CD8-positive, alpha-beta memory T cell (primary cell): ENCODE results near the gene TBC1D7. TPM values are rescaled to one million over a fixed set of nuclear protein-coding genes. Genes with fewer than 3 reads are reported as not detected.

Experiments
- CTCF ChIA-PET: fragments of 350-600 bp; sonication (Branson Sonifier 250); formaldehyde crosslinking; loops from one replicate; lab custom pipeline; 2021; ENCODE audit warnings: antibody characterized with exemption; lab: Charles Lee
- POLR2A ChIA-PET: fragments of 350-600 bp; sonication (Branson Sonifier 250); formaldehyde crosslinking; loops from one replicate; lab custom pipeline; 2021; ENCODE audit warnings: antibody characterized with exemption; lab: Charles Lee
- DNase-seq, 5 donors: peaks; one replicate each; pipeline versions ENCODE4 v3.0.0 to v3.0.0-alpha.2; 2020 to 2022; ENCODE audit warnings: mixed read lengths in 1 of 5
- H3K27ac ChIP-seq: one replicate; pipeline ENCODE4 v1.7.0; 2013; ENCODE audit warnings: low read depth, mild to moderate bottlenecking, low read length, moderate library complexity
- H3K27me3 ChIP-seq: 2 replicates; pipeline ENCODE4 v1.7.0; 2013; ENCODE audit warnings: low read length, mild to moderate bottlenecking; ENCODE audit not compliant: insufficient read depth, poor library complexity, severe bottlenecking
- H3K36me3 ChIP-seq: 2 replicates; pipeline ENCODE4 v1.7.0; 2013; ENCODE audit warnings: mild to moderate bottlenecking, low read length, moderate library complexity; ENCODE audit not compliant: insufficient read depth
- H3K4me1 ChIP-seq: 2 replicates; pipeline ENCODE4 v1.7.0; 2013; ENCODE audit warnings: mild to moderate bottlenecking, low read length, moderate library complexity; ENCODE audit not compliant: insufficient read depth
- H3K4me3 ChIP-seq: 2 replicates; pipeline ENCODE4 v1.7.0; 2013; ENCODE audit warnings: mild to moderate bottlenecking, low read length
- H3K9me3 ChIP-seq: 2 replicates; pipeline ENCODE4 v1.7.0; 2013; ENCODE audit warnings: mild to moderate bottlenecking, low read length
- H3K27ac Mint-ChIP-seq, 8 donors: one replicate each; pipeline ENCODE4 v1.8.0; 2020 to 2021; ENCODE audit warnings: mixed read lengths in 8 of 8, mild to moderate bottlenecking in 6 of 8, inconsistent platforms in 3 of 8, moderate library complexity in 3 of 8
- H3K27me3 Mint-ChIP-seq, 2 donors: one replicate each; pipeline ENCODE4 v1.8.0; 2020 to 2021; ENCODE audit warnings: mixed read lengths in 2 of 2, mild to moderate bottlenecking in 1 of 2, moderate library complexity in 1 of 2
- H3K36me3 Mint-ChIP-seq, 3 donors: one replicate each; pipeline ENCODE4 v1.8.0; 2020 to 2021; ENCODE audit warnings: mixed read lengths in 3 of 3, inconsistent platforms in 1 of 3, mild to moderate bottlenecking in 1 of 3
- H3K4me1 Mint-ChIP-seq, 3 donors: one replicate each; pipeline ENCODE4 v1.8.0; 2020 to 2021; ENCODE audit warnings: mixed read lengths in 3 of 3, inconsistent platforms in 1 of 3, mild to moderate bottlenecking in 1 of 3
- H3K4me3 Mint-ChIP-seq, 7 donors: one replicate each; pipeline ENCODE4 v1.8.0; 2020 to 2021; ENCODE audit warnings: mixed read lengths in 7 of 7, mild to moderate bottlenecking in 6 of 7, moderate library complexity in 4 of 7, inconsistent platforms in 2 of 7
- H3K9me3 Mint-ChIP-seq, 5 donors: one replicate each; pipeline ENCODE4 v1.8.0; 2020 to 2022; ENCODE audit warnings: mixed read lengths in 5 of 5, mild to moderate bottlenecking in 3 of 5, moderate library complexity in 2 of 5, inconsistent platforms in 1 of 5
- polyA plus RNA-seq: library from polyadenylated mRNA; unstranded; fragments of 300-500 nt; fragmentation: Illumina TruSeq; gene quantifications from one replicate; pipeline ENCODE4 v1.2.3, GENCODE V29; 2021
- total RNA-seq, 2 experiments: library from RNA; stranded (reverse); gene quantifications; one replicate each; pipeline ENCODE4 v1.2.3, GENCODE V29; 2021

The TBC1D7 gene
- total and polyA plus RNA-seq, 3 experiments from 2014 or later = 14.9 to 23.2 (median 21.8) TPM

DNA sequence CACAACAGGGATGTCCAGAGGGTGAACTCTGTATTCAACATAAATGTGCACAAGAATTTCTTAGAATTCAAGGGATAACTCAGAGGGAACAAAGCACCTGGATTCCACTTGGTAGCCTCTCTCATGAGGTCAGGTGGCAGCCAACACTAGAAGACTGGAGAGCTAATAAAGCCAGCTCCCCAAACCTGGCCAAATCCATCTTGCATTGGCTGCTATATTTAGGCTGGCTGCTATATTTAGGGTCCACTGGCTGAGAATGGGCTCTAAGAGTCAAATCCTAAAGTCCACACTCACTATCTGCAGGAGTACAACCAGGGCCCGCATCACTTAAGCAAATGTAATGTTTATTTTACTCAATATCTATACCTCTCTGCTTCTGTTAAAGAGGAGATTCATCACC is 20.0 kb downstream of the TBC1D7 start:
- CTCF ChIA-PET = no interaction called here
- Mint-ChIP-seq H3K36me3 (peaks cover 9 to 86% (median 31%) of the 10 kb centered on the region in 3 donors), H3K9me3 (no peaks in the 10 kb centered on the region), H3K27ac (peak overlapping the region in 1 of 8 donors; percentile 47), H3K4me3 (no peak overlapping the region), H3K4me1 (peaks cover 4 to 14% (median 12%) of the 10 kb centered on the region in 3 donors), H3K27me3 (no peaks in the 10 kb centered on the region)
- peaks cover 38% of the 10 kb centered on the region for H3K36me3 ChIP-seq
- H3K27ac ChIP-seq = no peak overlapping the region
- no peaks in the 10 kb centered on the region for H3K9me3 ChIP-seq
- POLR2A ChIA-PET = no interaction called here
- H3K4me1 ChIP-seq = peaks cover 2% of the 10 kb centered on the region
- H3K27me3 ChIP-seq = no peaks in the 10 kb centered on the region
- no peak for DNase-seq
- no peak overlapping the region for H3K4me3 ChIP-seq

DNA sequence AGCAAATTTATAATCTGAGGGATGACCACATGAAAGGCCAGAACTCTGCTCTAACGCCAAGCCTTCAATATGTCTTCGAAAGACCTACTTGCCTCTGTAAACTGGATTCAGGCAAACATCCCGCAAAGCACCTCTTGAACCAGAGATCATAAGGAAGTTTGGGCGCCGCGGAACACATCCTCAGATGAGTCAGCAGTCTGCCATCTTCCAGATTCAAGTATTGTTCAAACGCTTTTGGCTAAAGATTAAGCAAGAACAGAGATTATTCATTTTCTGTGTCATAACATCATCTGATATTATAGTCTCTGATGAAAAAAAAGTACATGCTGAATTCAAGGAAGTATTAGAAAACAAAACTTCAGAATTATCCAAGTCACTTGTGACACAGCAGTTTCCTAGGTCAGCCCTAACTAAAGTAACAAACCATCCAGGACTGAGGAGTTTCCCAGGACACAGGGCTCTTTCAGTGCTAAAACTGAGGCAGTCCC is 20.8 kb downstream of the TBC1D7 start:
- no peak for DNase-seq
- no peaks in the 10 kb centered on the region for H3K27me3 Mint-ChIP-seq
- Histone ChIP-seq H3K9me3 (no peaks in the 10 kb centered on the region), H3K4me1 (peaks cover 6% of the 10 kb centered on the region), H3K27ac (no peak overlapping the region), H3K27me3 (no peaks in the 10 kb centered on the region), H3K4me3 (no peak overlapping the region), H3K36me3 (peaks cover 38% of the 10 kb centered on the region)
- peak overlapping the region in 2 of 8 donors; percentile 2 to 69 for H3K27ac Mint-ChIP-seq
- no peak overlapping the region for H3K4me3 Mint-ChIP-seq
- ChIA-PET POLR2A (interaction anchor here (0.6 kb wide), 1 partner anchor 263 kb away, joined by 7 read pairs; no protein-coding TSS in a partner anchor), CTCF (no interaction called here)
- H3K4me1 Mint-ChIP-seq = peaks cover 12 to 21% (median 19%) of the 10 kb centered on the region in 3 donors
- no peaks in the 10 kb centered on the region for H3K9me3 Mint-ChIP-seq
- H3K36me3 Mint-ChIP-seq = peaks cover 9 to 87% (median 27%) of the 10 kb centered on the region in 3 donors

DNA sequence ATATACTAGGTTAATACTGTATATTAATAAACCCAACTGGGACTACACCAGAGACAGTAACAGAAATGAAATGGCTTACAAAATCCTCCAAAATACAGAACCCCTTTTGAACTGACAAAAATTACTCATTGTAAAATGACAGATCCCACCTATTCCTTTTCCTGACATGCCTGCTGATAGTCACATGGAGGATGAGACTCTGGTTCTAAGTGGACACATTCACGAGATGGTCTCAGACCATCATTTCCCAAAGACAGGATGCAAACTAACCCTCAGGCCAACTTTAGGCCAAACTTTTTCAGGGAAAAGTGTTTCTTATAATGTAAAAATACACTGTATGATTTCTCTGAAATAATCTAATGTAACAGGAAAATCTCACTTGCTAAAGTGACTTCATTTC is 22.5 kb downstream of the TBC1D7 start:
- peaks cover 5 to 89% (median 25%) of the 10 kb centered on the region in 3 donors for H3K36me3 Mint-ChIP-seq
- POLR2A ChIA-PET = no interaction called here
- H3K27ac Mint-ChIP-seq = peak overlapping the region in 1 of 8 donors; percentile 2

DNA sequence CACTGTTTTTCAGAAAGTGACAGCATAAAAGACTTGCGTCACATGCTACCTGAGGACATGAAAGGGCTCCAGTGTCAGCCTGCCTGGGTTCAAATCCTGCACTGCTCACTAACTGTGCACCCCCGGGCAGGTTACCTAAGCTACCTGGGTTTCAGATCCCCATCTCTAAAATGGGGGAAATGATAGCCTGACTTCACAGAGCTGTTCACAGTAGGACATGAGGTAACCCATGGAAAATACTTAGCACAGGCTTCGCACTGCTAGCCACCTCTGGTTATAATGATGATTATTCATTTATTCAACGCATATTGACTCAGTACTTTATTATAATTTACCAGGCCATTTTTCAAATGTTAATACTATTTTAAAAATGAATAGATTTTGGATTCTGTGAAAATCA is 23.0 kb downstream of the TBC1D7 start:
- H3K27me3 ChIP-seq = no peaks in the 10 kb centered on the region
- H3K4me1 Mint-ChIP-seq = peaks cover 14 to 24% (median 23%) of the 10 kb centered on the region in 3 donors
- H3K36me3 Mint-ChIP-seq = peaks cover 9 to 91% (median 25%) of the 10 kb centered on the region in 3 donors
- H3K27ac Mint-ChIP-seq = no peak overlapping the region
- no peak overlapping the region for H3K4me3 ChIP-seq
- no peak overlapping the region for H3K27ac ChIP-seq
- DNase-seq = no peak
- no peak overlapping the region for H3K4me3 Mint-ChIP-seq
- CTCF ChIA-PET = no interaction called here
- peaks cover 6% of the 10 kb centered on the region for H3K4me1 ChIP-seq
- no peaks in the 10 kb centered on the region for H3K9me3 ChIP-seq
- peaks cover 38% of the 10 kb centered on the region for H3K36me3 ChIP-seq
- no peaks in the 10 kb centered on the region for H3K9me3 Mint-ChIP-seq
- no peaks in the 10 kb centered on the region for H3K27me3 Mint-ChIP-seq
- POLR2A ChIA-PET = no interaction called here

More for the DNA sequence above, 22.5 kb downstream of the TBC1D7 start:
- H3K27me3 Mint-ChIP-seq = no peaks in the 10 kb centered on the region
- Histone ChIP-seq H3K4me1 (peaks cover 6% of the 10 kb centered on the region), H3K27ac (no peak overlapping the region), H3K36me3 (peaks cover 38% of the 10 kb centered on the region), H3K9me3 (no peaks in the 10 kb centered on the region), H3K27me3 (no peaks in the 10 kb centered on the region), H3K4me3 (no peak overlapping the region)
- no peak for DNase-seq
- no peaks in the 10 kb centered on the region for H3K9me3 Mint-ChIP-seq
- H3K4me3 Mint-ChIP-seq = no peak overlapping the region
- CTCF ChIA-PET = no interaction called here
- peaks cover 14 to 24% (median 23%) of the 10 kb centered on the region in 3 donors for H3K4me1 Mint-ChIP-seq

DNA sequence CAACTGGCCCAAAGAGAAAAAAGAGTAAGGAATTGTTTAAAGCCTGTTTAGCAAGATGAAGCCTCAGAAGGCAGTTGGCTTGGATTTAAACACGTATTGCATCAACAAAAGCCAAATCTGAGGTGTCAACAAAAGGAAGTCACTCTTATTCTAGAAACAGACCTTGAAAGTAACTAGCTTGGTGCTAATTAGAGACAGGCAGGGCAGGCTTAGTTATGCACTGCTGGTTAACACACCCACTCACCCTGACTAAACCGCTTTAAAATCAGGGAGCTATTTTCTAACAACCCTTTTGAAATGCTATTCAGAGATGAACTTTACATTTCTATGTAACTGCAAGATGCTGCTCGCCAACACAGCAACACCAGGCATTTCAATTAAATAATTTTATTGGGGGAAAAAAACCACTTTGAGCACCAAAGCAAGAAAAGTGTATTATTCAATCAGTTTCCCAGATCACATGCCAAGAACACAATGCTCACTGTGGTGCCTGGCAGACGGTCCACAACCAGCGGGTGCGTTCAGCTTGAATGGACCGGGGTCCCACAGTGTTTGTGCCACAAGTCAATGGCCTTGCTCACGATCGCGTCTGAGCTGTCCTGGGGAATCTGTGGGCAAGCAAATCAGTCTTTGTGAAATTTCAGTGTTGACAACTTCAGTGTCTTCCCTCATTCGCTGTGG is 23.6 kb downstream of the TBC1D7 start:
- Histone ChIP-seq H3K27me3 (no peaks in the 10 kb centered on the region), H3K4me1 (peaks cover 6% of the 10 kb centered on the region), H3K9me3 (no peaks in the 10 kb centered on the region), H3K27ac (no peak overlapping the region), H3K36me3 (peaks cover 38% of the 10 kb centered on the region), H3K4me3 (no peak overlapping the region)
- ChIA-PET CTCF (no interaction called here), POLR2A (interaction anchor here (0.6 kb wide), 1 partner anchor 18 kb away, joined by 3 read pairs; no protein-coding TSS in a partner anchor)
- peaks cover 9 to 93% (median 25%) of the 10 kb centered on the region in 3 donors for H3K36me3 Mint-ChIP-seq
- H3K4me3 Mint-ChIP-seq = peak overlapping the region in 1 of 7 donors; percentile 32
- peak overlapping the region in 3 of 8 donors; percentile 9 to 71 (median 39) for H3K27ac Mint-ChIP-seq
- H3K9me3 Mint-ChIP-seq = no peaks in the 10 kb centered on the region
- no peak for DNase-seq
- H3K4me1 Mint-ChIP-seq = peaks cover 14 to 24% (median 23%) of the 10 kb centered on the region in 3 donors
- no peaks in the 10 kb centered on the region for H3K27me3 Mint-ChIP-seq

DNA sequence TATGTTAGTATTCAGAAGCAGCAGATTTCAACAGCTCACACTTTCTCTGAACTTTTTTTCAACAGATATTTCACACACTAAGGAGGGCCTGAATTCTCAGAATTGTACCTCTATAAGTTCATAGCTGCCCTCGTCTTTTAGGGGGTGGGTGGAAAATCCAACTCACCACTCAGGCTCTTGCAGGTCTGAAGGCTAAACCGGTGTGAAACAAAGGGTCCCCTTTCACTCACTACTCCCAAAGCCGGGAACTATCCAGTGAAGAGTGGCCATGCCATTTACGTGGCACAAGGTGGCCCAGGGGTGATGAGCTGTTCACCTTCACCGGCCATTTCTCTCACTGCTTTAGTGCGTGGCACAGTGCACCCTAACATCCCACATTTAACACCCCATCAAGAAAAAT is 24.2 kb downstream of the TBC1D7 start:
- ChIA-PET POLR2A (interaction anchor here (0.6 kb wide), 1 partner anchor 18 kb away, joined by 3 read pairs; no protein-coding TSS in a partner anchor), CTCF (no interaction called here)
- no peak for DNase-seq
- Histone ChIP-seq H3K36me3 (peaks cover 36% of the 10 kb centered on the region), H3K9me3 (no peaks in the 10 kb centered on the region), H3K27me3 (no peaks in the 10 kb centered on the region), H3K27ac (no peak overlapping the region), H3K4me3 (no peak overlapping the region), H3K4me1 (peaks cover 6% of the 10 kb centered on the region)
- no peaks in the 10 kb centered on the region for H3K9me3 Mint-ChIP-seq
- H3K36me3 Mint-ChIP-seq = peaks cover 9 to 91% (median 26%) of the 10 kb centered on the region in 3 donors
- peaks cover 14 to 24% (median 23%) of the 10 kb centered on the region in 3 donors for H3K4me1 Mint-ChIP-seq
- H3K4me3 Mint-ChIP-seq = peak overlapping the region in 1 of 7 donors; percentile 32
- no peaks in the 10 kb centered on the region for H3K27me3 Mint-ChIP-seq
- peak overlapping the region in 4 of 8 donors; percentile 9 to 85 (median 34) for H3K27ac Mint-ChIP-seq

DNA sequence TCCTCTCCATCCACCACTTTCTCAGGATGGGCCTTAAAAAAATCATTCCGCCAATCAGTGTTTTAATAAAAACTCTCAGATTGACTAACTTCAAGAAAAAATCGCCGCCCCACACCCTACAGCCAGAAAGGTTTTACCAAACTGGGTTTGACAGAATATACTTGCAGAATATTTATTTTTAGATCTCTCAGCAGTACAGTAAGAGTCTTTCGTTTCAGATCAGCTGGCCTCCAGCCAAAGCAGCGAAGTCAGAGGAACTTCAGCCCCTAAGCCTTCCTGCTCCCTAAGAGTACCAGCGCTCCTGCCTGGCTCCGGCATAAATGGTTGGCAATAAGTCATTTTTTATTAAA is 24.7 kb downstream of the TBC1D7 start:
- peak overlapping the region in 6 of 8 donors; percentile 38 to 92 (median 66) for H3K27ac Mint-ChIP-seq
- ChIA-PET POLR2A (no interaction called here), CTCF (interaction anchor here (1.2 kb wide), 1 partner anchor 10 kb away, joined by 3 read pairs; no protein-coding TSS in a partner anchor)
- H3K4me3 ChIP-seq = no peak overlapping the region
- no peaks in the 10 kb centered on the region for H3K27me3 ChIP-seq
- H3K9me3 ChIP-seq = no peaks in the 10 kb centered on the region
- peak in 1 of 5 donors; percentile 24 for DNase-seq
- peaks cover 6% of the 10 kb centered on the region for H3K4me1 ChIP-seq
- H3K9me3 Mint-ChIP-seq = no peaks in the 10 kb centered on the region
- H3K27ac ChIP-seq = peak overlapping the region; percentile 28
- H3K4me1 Mint-ChIP-seq = peaks cover 14 to 24% (median 23%) of the 10 kb centered on the region in 3 donors
- no peaks in the 10 kb centered on the region for H3K27me3 Mint-ChIP-seq
- peaks cover 9 to 90% (median 26%) of the 10 kb centered on the region in 3 donors for H3K36me3 Mint-ChIP-seq
- H3K36me3 ChIP-seq = peaks cover 32% of the 10 kb centered on the region
- peak overlapping the region in 5 of 7 donors; percentile 32 to 61 (median 51) for H3K4me3 Mint-ChIP-seq
